GM12865 (cell line): ENCODE data around the gene NOL7.

ENCODE experiments used
- DNase-seq: peaks from one replicate; pipeline ENCODE4 v3.0.0; 2010; ENCODE audit warnings: low read depth
- H3K4me3 ChIP-seq: 2 replicates; pipeline ENCODE4 v1.5.1; 2011; ENCODE audit warnings: mild to moderate bottlenecking, low read depth, low read length, control low read depth
- CTCF ChIP-seq: IDR thresholded peaks from 2 replicates; pipeline ENCODE4 v1.5.1; 2011; ENCODE audit warnings: low read length, control low read depth, low read depth, inconsistent platforms; ENCODE audit not compliant: insufficient read depth; ENCODE audit errors: missing control alignments

NOL7 gene

DNA sequence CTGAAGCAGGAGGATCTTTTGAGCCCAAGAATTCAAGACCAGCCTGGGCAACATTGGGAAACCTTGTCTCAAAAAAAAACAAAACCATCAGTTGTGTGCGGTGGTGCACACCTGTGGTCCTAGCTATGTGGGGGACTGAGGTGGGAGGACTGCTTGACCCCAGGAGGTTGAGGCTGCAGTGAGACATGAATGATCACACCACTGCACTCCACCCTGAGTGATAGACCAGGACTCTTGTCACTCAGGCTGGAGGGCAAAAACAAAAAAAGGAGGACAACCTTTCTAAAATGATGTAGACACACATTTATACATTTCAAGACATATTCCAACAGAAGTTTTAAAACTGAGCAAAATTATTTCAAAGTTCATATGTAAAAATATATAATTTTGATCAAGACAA is 45.1 kb downstream of the NOL7 start:
- no peak for TF ChIP-seq CTCF

DNA sequence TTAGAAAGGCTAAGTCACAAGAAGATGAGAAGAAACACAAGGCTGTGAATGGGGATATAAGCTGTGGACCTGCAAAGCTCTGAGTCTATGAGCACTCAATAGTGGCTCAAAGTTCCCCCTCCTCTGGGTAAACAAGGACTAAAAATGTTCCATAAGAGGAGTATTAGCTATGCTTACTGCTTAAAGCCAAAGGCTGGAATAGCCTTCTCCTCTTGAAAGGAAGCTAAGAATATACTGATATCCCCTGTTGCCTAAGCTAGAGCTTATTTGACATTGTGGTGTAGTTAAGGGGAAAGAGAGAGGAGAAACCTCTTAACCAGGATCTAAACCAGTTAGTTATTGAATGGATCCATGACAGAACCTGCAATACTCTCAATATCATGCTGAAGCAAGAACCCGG is 45.8 kb downstream of the NOL7 start:
- no peak for DNase-seq
- no peak overlapping the region for H3K4me3 ChIP-seq
- TF ChIP-seq CTCF = no peak

More for the DNA sequence above, 45.1 kb downstream of the NOL7 start:
- no peak overlapping the region for H3K4me3 ChIP-seq
- DNase-seq = no peak

DNA sequence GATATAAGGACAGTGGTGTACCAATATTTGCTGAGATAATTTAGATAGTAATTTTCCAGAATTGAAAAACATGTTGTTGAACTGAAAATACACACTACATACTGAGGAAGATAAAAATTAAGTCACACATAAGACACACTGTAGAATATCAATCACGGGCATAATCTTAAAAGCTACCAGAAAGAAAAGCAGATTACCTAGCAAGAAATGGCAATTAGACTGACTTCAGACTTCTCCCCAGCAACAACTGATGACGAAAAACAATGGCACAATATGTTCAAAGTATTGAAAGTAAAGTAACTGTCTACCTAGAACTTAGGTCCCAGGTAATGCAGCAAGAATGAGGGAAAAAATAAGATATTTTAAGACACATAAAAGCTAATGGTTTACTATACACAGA is 46.5 kb downstream of the NOL7 start:
- TF ChIP-seq CTCF = no peak
- DNase-seq = no peak
- no peak overlapping the region for H3K4me3 ChIP-seq

DNA sequence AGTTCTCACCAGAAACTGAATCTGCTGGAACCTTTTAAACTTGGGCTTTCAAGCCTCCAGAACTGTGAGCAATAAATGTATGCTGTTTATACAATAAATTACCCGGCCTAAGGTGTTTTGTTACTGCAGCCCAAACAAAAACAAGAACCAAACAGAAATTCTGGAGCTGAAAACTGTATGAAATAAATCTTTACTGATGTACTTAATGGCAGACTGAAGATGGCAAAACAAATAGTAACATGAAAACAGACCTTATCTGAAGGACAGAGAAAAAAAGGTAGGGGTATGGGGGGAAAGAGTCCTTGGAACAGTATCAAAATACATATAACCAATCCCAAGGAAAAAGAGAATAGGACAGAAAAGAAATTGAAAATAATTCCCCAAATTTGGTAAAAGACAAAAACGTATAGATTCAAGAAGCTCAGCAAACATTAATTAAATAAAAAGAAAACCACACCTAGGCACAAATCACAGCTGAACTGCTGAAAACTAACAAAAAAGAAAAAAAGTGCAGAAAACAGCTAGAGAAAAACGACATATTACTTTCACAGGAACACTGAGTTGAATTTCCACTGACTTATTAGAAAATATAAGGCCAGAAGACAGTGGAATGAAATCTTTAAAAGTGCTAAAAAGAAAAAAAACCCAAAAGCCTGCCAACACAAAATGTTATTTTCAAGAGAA is 47.7 kb downstream of the NOL7 start:
- DNase-seq = no peak
- peak overlapping the region; percentile 36 for H3K4me3 ChIP-seq
- no peak for TF ChIP-seq CTCF

- H3K4me3 ChIP-seq = no peak overlapping the region
- no peak for DNase-seq
- TF ChIP-seq CTCF = no peak
Measured at GRCh38 chr6:13663986-13664385, 48.9 kb downstream of the NOL7 start.

GRCh38 chr6:13664703-13665352 is 49.7 kb downstream of the NOL7 start:
- H3K4me3 ChIP-seq = no peak overlapping the region
- no peak for TF ChIP-seq CTCF
- no peak for DNase-seq
